Smooth muscle cell (in vitro differentiated cells): ENCODE measurements around the gene SPEG. TPM values are rescaled to one million over a fixed set of nuclear protein-coding genes. Genes with fewer than 3 reads are reported as not detected.

Source experiments
- DNase-seq: peaks from one replicate; lab custom pipeline; 2025; ENCODE audit not compliant: unreplicated experiment; lab: John Stamatoyannopoulos, UW
- H2AFZ ChIP-seq: fragments of 200-600 bp; sonication (generic); 2 replicates; pipeline ENCODE4 v1.6.0; 2016; ENCODE audit warnings: antibody characterized with exemption, low read depth, mild to moderate bottlenecking
- H3F3A ChIP-seq: fragments of 200-600 bp; sonication (generic); 2 replicates; pipeline ENCODE4 v1.6.0; 2017; ENCODE audit warnings: antibody characterized with exemption, low read depth
- H3K27ac ChIP-seq: fragments of 200-600 bp; sonication (generic); 2 replicates; pipeline ENCODE4 v1.5.1; 2016; ENCODE audit warnings: low read depth, mild to moderate bottlenecking
- H3K27me3 ChIP-seq: fragments of 200-600 bp; sonication (generic); 2 replicates; pipeline ENCODE4 v1.6.1; 2016; ENCODE audit warnings: low read depth, mild to moderate bottlenecking
- H3K36me3 ChIP-seq: fragments of 200-600 bp; sonication (generic); 2 replicates; pipeline ENCODE4 v1.5.1; 2016; ENCODE audit warnings: low read depth
- H3K4me1 ChIP-seq: fragments of 200-600 bp; sonication (generic); 2 replicates; pipeline ENCODE4 v1.5.1; 2016; ENCODE audit warnings: low read depth
- H3K4me2 ChIP-seq: fragments of 200-600 bp; sonication (generic); 2 replicates; pipeline ENCODE4 v1.6.0; 2016; ENCODE audit warnings: mild to moderate bottlenecking
- H3K4me3 ChIP-seq: fragments of 200-600 bp; sonication (generic); 2 replicates; pipeline ENCODE4 v1.5.1; 2016; ENCODE audit warnings: mild to moderate bottlenecking
- H3K79me2 ChIP-seq: fragments of 200-600 bp; sonication (generic); 2 replicates; pipeline ENCODE4 v1.6.0; 2016; ENCODE audit warnings: low read depth, mild to moderate bottlenecking
- H3K9ac ChIP-seq: fragments of 200-600 bp; sonication (generic); 2 replicates; pipeline ENCODE4 v1.6.0; 2016; ENCODE audit warnings: low read depth
- H3K9me3 ChIP-seq: fragments of 200-600 bp; sonication (generic); replicated peaks from 2 replicates; pipeline ENCODE4 v1.5.1; 2016; ENCODE audit warnings: low read depth
- H4K20me1 ChIP-seq: fragments of 200-600 bp; sonication (generic); 2 replicates; pipeline ENCODE4 v1.6.0; 2016; ENCODE audit warnings: low read depth
- CTCF ChIP-seq: fragments of 200-600 bp; sonication (generic); IDR thresholded peaks from 2 replicates; pipeline ENCODE4 v1.5.1; 2017; ENCODE audit warnings: borderline replicate concordance, mild to moderate bottlenecking, antibody characterized with exemption; ENCODE audit not compliant: insufficient read depth, poor library complexity, severe bottlenecking
- WGBS: methylation state at CpG from one replicate; pipeline ENCODE4 v1.1.7; 2016; ENCODE audit warnings: low lambda C conversion rate; 5-methylcytosine and 5-hydroxymethylcytosine counted together
- polyA plus RNA-seq: library from polyadenylated mRNA; unstranded; fragments of >200 nt; fragmentation: Nextera tagmentation; extraction: Ambion mirVana; gene quantifications from 2 replicates; pipeline ENCODE4 v1.2.1, GENCODE V29; 2016
- total RNA-seq: library from RNA; depleted of rRNA; stranded (reverse); fragments of >200 nt; gene quantifications from 2 replicates; pipeline ENCODE4 v1.2.3, GENCODE V29; 2014

Gene SPEG
- total and polyA plus RNA-seq, 2 experiments from 2014 or later: 14.9 to 37.8 TPM

- H3K9ac ChIP-seq: no peak overlapping the region
- H3K4me1 ChIP-seq: peaks cover 11% of the 10 kb centered on the region
- no peaks in the 10 kb centered on the region for H3K79me2 ChIP-seq
- TF ChIP-seq CTCF: no peak
- H3F3A ChIP-seq: no peaks in the 10 kb centered on the region
- H3K4me3 ChIP-seq: no peak overlapping the region
- H3K27ac ChIP-seq: no peak overlapping the region
- WGBS: 86% methylated on average over 6 of the region's 6 CpGs
- no peak overlapping the region for H2AFZ ChIP-seq
- H3K27me3 ChIP-seq: peaks cover 3% of the 10 kb centered on the region
- H4K20me1 ChIP-seq: no peaks in the 10 kb centered on the region
- peak overlapping the region; percentile 89 for H3K4me2 ChIP-seq
- H3K36me3 ChIP-seq: no peaks in the 10 kb centered on the region
- no peak for DNase-seq
- H3K9me3 ChIP-seq: no peaks in the 10 kb centered on the region
Observed at GRCh38 chr2:219440388-219441256, 6.0 kb downstream of the SPEG start.

- no peaks in the 10 kb centered on the region for H3K36me3 ChIP-seq
- no peak for DNase-seq
- whole genome bisulfite sequencing: 2% methylated on average over 18 of the region's 78 CpGs
Observed at GRCh38 chr2:219441451-219442255, 7.0 kb downstream of the SPEG start.

GRCh38 chr2:219442256-219443015 lies 7.8 kb downstream of the SPEG start:
- peak overlapping the region; percentile 63 for H3K4me3 ChIP-seq
- 11% methylated on average over 20 of the region's 35 CpGs for WGBS
- no peaks in the 10 kb centered on the region for H3F3A ChIP-seq
- H3K4me1 ChIP-seq: peaks cover 18% of the 10 kb centered on the region
- no peaks in the 10 kb centered on the region for H4K20me1 ChIP-seq
- no peak for DNase-seq
- H3K27ac ChIP-seq: no peak overlapping the region
- H2AFZ ChIP-seq: no peak overlapping the region
- H3K27me3 ChIP-seq: no peaks in the 10 kb centered on the region
- no peak for TF ChIP-seq CTCF
- peak overlapping the region; percentile 89 for H3K4me2 ChIP-seq
- no peaks in the 10 kb centered on the region for H3K36me3 ChIP-seq
- no peaks in the 10 kb centered on the region for H3K79me2 ChIP-seq
- no peaks in the 10 kb centered on the region for H3K9me3 ChIP-seq
- H3K9ac ChIP-seq: peak overlapping the region; percentile 39

More at GRCh38 chr2:219441451-219442255, 7.0 kb downstream of the SPEG start:
- Histone ChIP-seq H3K4me2 (peak overlapping the region; percentile 89), H3K27me3 (no peaks in the 10 kb centered on the region), H3K4me3 (peak overlapping the region; percentile 63), H3K9ac (peak overlapping the region; percentile 51), H3K9me3 (no peaks in the 10 kb centered on the region), H3K4me1 (peaks cover 18% of the 10 kb centered on the region), H3F3A (no peaks in the 10 kb centered on the region), H2AFZ (peak overlapping the region; percentile 62), H3K79me2 (no peaks in the 10 kb centered on the region), H3K27ac (no peak overlapping the region), H4K20me1 (no peaks in the 10 kb centered on the region)
- no peak for TF ChIP-seq CTCF
